ENCODE measurements around the gene DOCK2.

Gene DOCK2

DNA sequence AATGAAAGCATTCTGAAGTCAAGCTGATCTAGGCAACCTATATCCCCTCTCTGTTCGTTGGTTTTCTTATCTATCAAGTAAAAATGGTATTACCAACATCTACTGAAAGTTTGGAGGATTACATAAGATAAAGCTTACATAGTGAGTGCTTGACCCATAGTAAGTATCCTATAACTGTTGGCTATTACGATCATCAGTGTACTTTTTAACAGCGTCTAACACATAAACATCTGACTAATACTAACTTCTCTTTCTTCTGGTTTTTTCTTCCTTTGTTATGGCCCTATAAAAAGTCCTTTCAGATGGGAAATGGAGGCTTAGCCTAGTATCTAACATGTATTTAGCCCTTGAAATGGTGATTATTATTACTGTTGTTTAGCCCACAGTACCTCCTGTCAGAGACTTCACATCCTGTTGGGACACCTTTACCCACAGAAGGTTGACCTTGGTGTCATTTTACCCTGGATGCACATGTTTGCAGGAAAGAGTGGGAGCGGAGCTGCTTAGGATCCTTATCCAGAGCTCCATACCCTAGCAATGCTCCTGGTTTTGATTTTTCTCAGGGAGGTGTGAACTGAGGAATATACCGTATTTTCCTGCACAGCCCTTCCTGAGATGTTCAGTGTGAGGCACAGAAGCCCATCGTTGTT lies 337.2 kb downstream of the DOCK2 start:
- H3K4me3 ChIP-seq (replicated peaks; ENCODE audit: low read depth, low read length), result no peak overlapping the region
- TF ChIP-seq, protein P1, sequence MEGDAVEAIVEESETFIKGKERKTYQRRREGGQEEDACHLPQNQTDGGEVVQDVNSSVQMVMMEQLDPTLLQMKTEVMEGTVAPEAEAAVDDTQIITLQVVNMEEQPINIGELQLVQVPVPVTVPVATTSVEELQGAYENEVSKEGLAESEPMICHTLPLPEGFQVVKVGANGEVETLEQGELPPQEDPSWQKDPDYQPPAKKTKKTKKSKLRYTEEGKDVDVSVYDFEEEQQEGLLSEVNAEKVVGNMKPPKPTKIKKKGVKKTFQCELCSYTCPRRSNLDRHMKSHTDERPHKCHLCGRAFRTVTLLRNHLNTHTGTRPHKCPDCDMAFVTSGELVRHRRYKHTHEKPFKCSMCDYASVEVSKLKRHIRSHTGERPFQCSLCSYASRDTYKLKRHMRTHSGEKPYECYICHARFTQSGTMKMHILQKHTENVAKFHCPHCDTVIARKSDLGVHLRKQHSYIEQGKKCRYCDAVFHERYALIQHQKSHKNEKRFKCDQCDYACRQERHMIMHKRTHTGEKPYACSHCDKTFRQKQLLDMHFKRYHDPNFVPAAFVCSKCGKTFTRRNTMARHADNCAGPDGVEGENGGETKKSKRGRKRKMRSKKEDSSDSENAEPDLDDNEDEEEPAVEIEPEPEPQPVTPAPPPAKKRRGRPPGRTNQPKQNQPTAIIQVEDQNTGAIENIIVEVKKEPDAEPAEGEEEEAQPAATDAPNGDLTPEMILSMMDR (IDR thresholded peaks at IDR 0.05; ENCODE audit: low read length, missing control alignments), result no peak
- no peak for DNase-seq (ENCODE audit: low read depth)

DNA sequence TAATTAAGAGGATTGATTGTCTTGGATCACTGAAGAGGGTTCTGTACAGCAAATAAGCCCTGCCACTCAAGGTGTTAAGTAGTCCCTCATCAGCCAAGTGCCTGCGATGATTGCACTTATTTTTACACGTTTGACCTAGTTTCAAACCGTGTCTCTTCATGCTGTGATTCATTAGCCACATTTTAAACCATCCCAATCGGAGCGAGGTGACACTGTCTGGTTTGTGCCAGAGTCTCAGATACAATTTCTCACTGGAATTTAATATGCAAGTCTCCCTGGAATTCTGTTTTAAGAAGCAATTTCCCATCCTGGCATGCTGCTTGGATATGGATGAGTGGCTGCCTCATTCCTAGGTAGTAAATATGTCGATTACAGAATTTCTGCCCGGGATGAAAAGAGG lies 341.6 kb downstream of the DOCK2 start:
- TF ChIP-seq, protein P1 (IDR thresholded peaks at IDR 0.05; ENCODE audit: low read length, missing control alignments), result no peak
- no peak for DNase-seq (ENCODE audit: low read depth)
- peak overlapping the region; percentile 62 for H3K4me3 ChIP-seq (replicated peaks; ENCODE audit: low read depth, low read length)

DNA sequence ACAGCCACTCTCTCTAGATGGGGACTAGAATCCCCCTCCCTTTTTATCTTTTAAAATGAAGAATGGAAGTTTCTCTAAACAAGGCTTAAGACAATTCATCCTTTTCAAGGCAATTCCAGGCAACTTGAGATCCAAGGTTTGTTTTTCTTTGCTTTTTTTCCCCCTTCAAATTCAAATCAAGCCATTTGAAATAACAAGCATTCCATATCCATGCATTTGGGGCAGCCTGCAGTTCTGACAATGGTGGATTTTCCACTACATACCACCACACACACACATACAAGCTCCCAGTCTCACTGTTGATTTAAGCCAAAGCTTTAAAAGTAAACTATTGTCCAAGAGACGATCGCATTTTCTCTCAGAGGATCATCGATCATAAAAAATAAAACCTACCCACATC lies 342.8 kb downstream of the DOCK2 start:
- H3K4me3 ChIP-seq (replicated peaks; ENCODE audit: low read depth, low read length), result peak overlapping the region; percentile 62
- TF ChIP-seq, protein P1 (IDR thresholded peaks at IDR 0.05; ENCODE audit: low read length, missing control alignments), result no peak
- DNase-seq (ENCODE audit: low read depth), result peak; percentile 31

DNA sequence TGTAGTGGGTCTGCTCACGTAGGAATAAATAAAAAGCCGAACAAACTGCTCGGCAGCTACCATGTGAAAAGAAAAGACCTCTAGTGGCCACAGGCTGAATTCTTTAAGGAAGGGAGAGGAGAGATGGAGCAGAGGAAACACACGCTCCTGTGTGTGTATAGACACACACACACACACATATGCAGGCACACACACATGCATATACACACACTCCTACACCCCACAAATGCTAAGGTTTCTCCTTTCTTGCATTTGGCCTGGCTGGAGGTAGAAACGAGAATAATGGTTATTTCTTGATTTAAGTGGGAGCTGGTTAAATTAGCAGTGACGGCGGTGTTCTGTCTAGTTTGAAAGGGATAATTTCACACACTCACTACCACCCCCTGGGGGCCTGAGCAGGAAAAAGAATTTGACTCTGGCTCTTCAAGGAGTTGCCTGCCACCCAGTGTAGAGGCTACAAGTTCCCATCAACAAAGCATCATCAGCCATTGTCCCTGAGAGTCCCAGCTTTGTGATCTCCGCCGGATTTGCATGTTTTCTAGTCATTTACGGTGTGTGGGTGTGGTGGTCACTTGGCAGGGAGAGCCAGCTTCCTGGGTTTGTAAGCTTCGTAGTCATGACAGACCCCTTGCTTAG lies 343.5 kb downstream of the DOCK2 start, which contains the start of gene INSYN2B:
TSS of gene INSYN2B (minus strand) at position 78 of the 636 bp plus-strand sequence. CDS start 96,597 bp downstream, outside the sequence.
- H3K4me3 ChIP-seq (replicated peaks; ENCODE audit: low read depth, low read length), result peak within 1 kb of the TSS; percentile 62
- peak; percentile 92 for DNase-seq (ENCODE audit: low read depth)
- TF ChIP-seq, protein P1 (IDR thresholded peaks at IDR 0.05; ENCODE audit: low read length, missing control alignments), result peak; percentile 58

DNA sequence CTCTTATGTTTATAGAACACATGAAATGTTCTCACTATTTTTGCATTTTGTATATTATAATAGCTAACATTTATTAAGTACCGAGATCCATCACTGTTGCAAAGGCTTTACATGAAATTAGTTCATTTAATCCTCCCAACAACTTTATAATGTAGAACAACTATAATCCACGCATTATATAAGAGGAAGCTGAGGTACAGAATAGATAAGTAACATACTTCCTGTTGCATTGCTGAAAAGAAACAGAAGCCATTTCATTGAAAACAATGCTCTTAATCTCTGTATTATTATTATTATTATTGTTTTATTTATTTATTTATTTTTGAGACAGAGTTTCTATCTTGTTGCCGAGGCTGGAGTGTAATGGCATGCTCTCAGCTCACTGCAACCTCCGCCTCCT lies 351.1 kb downstream of the DOCK2 start:
- no peak for DNase-seq (ENCODE audit: low read depth)

DNA sequence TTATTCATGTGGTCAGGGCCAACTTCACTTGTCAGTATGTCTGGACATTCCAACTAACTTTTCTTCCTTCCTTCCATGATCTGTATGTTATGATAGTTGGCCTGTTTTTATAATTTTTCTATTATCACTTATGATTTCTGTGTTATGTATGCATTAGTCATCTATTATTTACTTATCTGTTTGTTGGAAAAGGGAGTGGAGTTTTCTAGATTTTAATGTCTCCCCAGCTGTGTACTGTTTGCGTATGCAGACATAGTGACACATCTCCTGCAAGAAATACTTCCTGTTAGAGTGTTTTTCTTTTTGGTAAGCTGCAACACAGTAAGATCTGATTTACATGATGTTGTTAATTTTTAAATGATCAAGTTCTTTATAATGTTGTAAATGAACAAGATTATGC lies 351.9 kb downstream of the DOCK2 start:
- no peak overlapping the region for H3K4me3 ChIP-seq (replicated peaks; ENCODE audit: low read depth, low read length)
- TF ChIP-seq, protein P1 (IDR thresholded peaks at IDR 0.05; ENCODE audit: low read length, missing control alignments), result no peak
- peak; percentile 66 for DNase-seq (ENCODE audit: low read depth)

More for the DNA sequence above, 351.1 kb downstream of the DOCK2 start:
- TF ChIP-seq, protein P1 (IDR thresholded peaks at IDR 0.05; ENCODE audit: low read length, missing control alignments), result no peak
- no peak overlapping the region for H3K4me3 ChIP-seq (replicated peaks; ENCODE audit: low read depth, low read length)
